Measurements from ENCODE around the gene RASSF5. TPM values are rescaled to one million over a fixed set of nuclear protein-coding genes. Genes with fewer than 3 reads are reported as not detected.
A peak's percentile ranks its signal among the peaks of the same experiment; 100 is the strongest.

Gene RASSF5
- total and polyA plus RNA-seq, 9 of the 15 experiments (the other 6 are each of a cell fraction or from before 2014, with no cell fraction given), result 6.1 to 41.0 (median 25.2) TPM

GRCh38 chr1:206612129-206612876, 105.0 kb downstream of the RASSF5 start, which contains the start of gene EIF2D (continued):
- peak; percentile 96; the same call in 1 of the 2 replicates for TF ChIP-seq ATF6 (CRISPR knock-in tag; IDR thresholded peaks at IDR 0.05)
- TF ChIP-seq SMARCA5 (IDR thresholded peaks at IDR 0.05), result no peak
- TF ChIP-seq CTCFL (IDR thresholded peaks at IDR 0.05; ENCODE audit: borderline replicate concordance, insufficient read depth, low read depth, low read length, poor library complexity, severe bottlenecking), result peak; percentile 85
- TF ChIP-seq ZNF282 (CRISPR knock-in tag; IDR thresholded peaks at IDR 0.05), result peak; percentile 76; the same call in 1 of the 2 replicates
- peak; percentile 97 for TF ChIP-seq TGIF2 (CRISPR knock-in tag; IDR thresholded peaks at IDR 0.05)
- peak; percentile 79; the same call in 1 of the 2 replicates for TF ChIP-seq MXI1 (IDR thresholded peaks at IDR 0.05; ENCODE audit: low read depth, low read length)
- TF ChIP-seq MTA1 (IDR thresholded peaks at IDR 0.05; ENCODE audit: borderline replicate concordance), result 0 out of 2 replicates have a peak, but pooled peaks have one; percentile 51
- TF ChIP-seq ZNF695 (CRISPR knock-in tag; IDR thresholded peaks at IDR 0.05), result no peak
- peak; percentile 40; the same call in 1 of the 2 replicates for TF ChIP-seq ESRRB (CRISPR knock-in tag; IDR thresholded peaks at IDR 0.05; ENCODE audit: borderline replicate concordance)
- TF ChIP-seq ILK (tag; IDR thresholded peaks at IDR 0.05; ENCODE audit: borderline replicate concordance, low read depth), result no peak
- no peak for TF ChIP-seq SNRNP70 (optimal IDR thresholded peaks at IDR 0.05; ENCODE audit: low read depth, low read length)
- TF ChIP-seq ZBTB43 (CRISPR knock-in tag; IDR thresholded peaks at IDR 0.05), result peak; percentile 80; the same call in 1 of the 2 replicates
- no peak for TF ChIP-seq HMG20A (CRISPR knock-in tag; conservative IDR thresholded peaks at IDR 0.05)
- TF ChIP-seq KAT8 (IDR thresholded peaks at IDR 0.05; ENCODE audit: low read depth), result peak; percentile 93
- peak; percentile 7; the same call in 1 of the 2 replicates for TF ChIP-seq ELF4 (CRISPR knock-in tag; IDR thresholded peaks at IDR 0.05)
- peak; percentile 99 for TF ChIP-seq MXD1 (CRISPR knock-in tag; IDR thresholded peaks at IDR 0.05; ENCODE audit: borderline replicate concordance, poor library complexity, severe bottlenecking)
- TF ChIP-seq TCF3 (CRISPR knock-in tag; IDR thresholded peaks at IDR 0.05), result peak; percentile 46
- peak; percentile 97 for TF ChIP-seq POLR2AphosphoS5 (IDR thresholded peaks at IDR 0.05; ENCODE audit: control insufficient read depth, insufficient read depth, low read depth, low read length)
- peak; percentile 100 for TF ChIP-seq PHF8 (IDR thresholded peaks at IDR 0.05; ENCODE audit: borderline replicate concordance, low read length)
- no peak; the same call in 1 of the 2 replicates for TF ChIP-seq ZNF586 (CRISPR knock-in tag; conservative IDR thresholded peaks at IDR 0.05)
- TF ChIP-seq ZNF217 (CRISPR knock-in tag; IDR thresholded peaks at IDR 0.05), result no peak

Data from K562 (cell line).